ENCODE data around the gene SNRNP35.

Gene SNRNP35

GRCh38 chr12:123465084-123465483, 7.1 kb downstream of the SNRNP35 start:
- TF ChIP-seq CTCF (IDR thresholded peaks at IDR 0.05; ENCODE audit: low read depth, low read length, missing control alignments) = no peak
- no peak overlapping the region for H3K4me3 ChIP-seq (ENCODE audit: low read depth, low read length)
- DNase-seq (ENCODE audit: low read depth) = no peak

- H3K4me3 ChIP-seq (ENCODE audit: low read depth, low read length) = no peak overlapping the region
- TF ChIP-seq CTCF (IDR thresholded peaks at IDR 0.05; ENCODE audit: low read depth, low read length, missing control alignments) = peak; percentile 51
- DNase-seq (ENCODE audit: low read depth) = no peak
Measured at GRCh38 chr12:123468786-123469185, 10.8 kb downstream of the SNRNP35 start.

GRCh38 chr12:123469978-123470377, 12.0 kb downstream of the SNRNP35 start:
- no peak for DNase-seq (ENCODE audit: low read depth)
- no peak for TF ChIP-seq CTCF (IDR thresholded peaks at IDR 0.05; ENCODE audit: low read depth, low read length, missing control alignments)
- no peak overlapping the region for H3K4me3 ChIP-seq (ENCODE audit: low read depth, low read length)

- TF ChIP-seq CTCF (IDR thresholded peaks at IDR 0.05; ENCODE audit: low read depth, low read length, missing control alignments) = no peak
- DNase-seq (ENCODE audit: low read depth) = no peak
- no peak overlapping the region for H3K4me3 ChIP-seq (ENCODE audit: low read depth, low read length)
Measured at GRCh38 chr12:123471374-123472068, 13.6 kb downstream of the SNRNP35 start.

- no peak for TF ChIP-seq CTCF (IDR thresholded peaks at IDR 0.05; ENCODE audit: low read depth, low read length, missing control alignments)
- H3K4me3 ChIP-seq (ENCODE audit: low read depth, low read length) = no peak overlapping the region
- no peak for DNase-seq (ENCODE audit: low read depth)
Measured at GRCh38 chr12:123472438-123472849, 14.5 kb downstream of the SNRNP35 start.

GRCh38 chr12:123474485-123475245, 16.7 kb downstream of the SNRNP35 start:
- no peak for DNase-seq (ENCODE audit: low read depth)
- no peak for TF ChIP-seq CTCF (IDR thresholded peaks at IDR 0.05; ENCODE audit: low read depth, low read length, missing control alignments)
- no peak overlapping the region for H3K4me3 ChIP-seq (ENCODE audit: low read depth, low read length)
